ENCODE data around the gene PLPP3.
A peak's percentile ranks its signal among the peaks of the same experiment; 100 is the strongest.

PLPP3 gene

GRCh38 chr1:56478734-56479133 is 100.6 kb downstream of the PLPP3 start:
- H3K4me2 ChIP-seq (ENCODE audit: low read length, poor library complexity, severe bottlenecking): no peak overlapping the region
- no peak overlapping the region for H3K4ac ChIP-seq (ENCODE audit: low read depth in 1 of 2, low read length in 2 of 2)
- no peaks in the 10 kb centered on the region for H3K9me3 ChIP-seq (ENCODE audit: control insufficient read depth, low read length)
- H2AK5ac ChIP-seq (ENCODE audit: low read length, severe bottlenecking): no peak overlapping the region
- no peak overlapping the region for H4K91ac ChIP-seq (ENCODE audit: low read length)
- H3K27me3 ChIP-seq (ENCODE audit: control insufficient read depth in 1 of 2, insufficient read depth in 1 of 2, low read length in 2 of 2): no peaks in the 10 kb centered on the region
- no peaks in the 10 kb centered on the region for H3K36me3 ChIP-seq (ENCODE audit: control insufficient read depth in 1 of 2, insufficient read depth in 2 of 2, low read depth in 1 of 2, low read length in 2 of 2)
- H4K8ac ChIP-seq (ENCODE audit: low read length): no peak overlapping the region
- no peak overlapping the region for H3K4me3 ChIP-seq (ENCODE audit: insufficient read depth in 1 of 2, low read depth in 1 of 2, low read length in 2 of 2)
- H3K4me1 ChIP-seq (ENCODE audit: control insufficient read depth, insufficient read depth, low read depth, low read length): peaks cover 12% of the 10 kb centered on the region
- no peak for DNase-seq
- H2BK120ac ChIP-seq (ENCODE audit: low read depth, low read length): no peak overlapping the region
- no peak overlapping the region for H3K23ac ChIP-seq (ENCODE audit: low read length in 2 of 2)
- H2BK5ac ChIP-seq (ENCODE audit: low read depth, low read length, poor library complexity, severe bottlenecking): no peak overlapping the region
- no peak overlapping the region for H2BK12ac ChIP-seq (ENCODE audit: low read length in 2 of 2)
- H3K18ac ChIP-seq (ENCODE audit: low read depth in 1 of 2, low read length in 2 of 2): no peak overlapping the region
- no peak overlapping the region for H2BK15ac ChIP-seq (ENCODE audit: low read depth, poor library complexity, severe bottlenecking)
- H2AFZ ChIP-seq (ENCODE audit: low read depth, low read length): no peak overlapping the region
- no peaks in the 10 kb centered on the region for H3K79me1 ChIP-seq (replicated peaks; ENCODE audit: low read length, poor library complexity, severe bottlenecking)
- H3K14ac ChIP-seq (ENCODE audit: low read length in 2 of 2): no peak overlapping the region
- 87% methylated on average over 7 of the region's 7 CpGs for WGBS
- no peak overlapping the region for H3K9ac ChIP-seq (ENCODE audit: low read length)
- H3K27ac ChIP-seq (ENCODE audit: low read length, poor library complexity, severe bottlenecking): no peak overlapping the region

- Histone ChIP-seq H2AK5ac (ENCODE audit: low read length, severe bottlenecking) (no peak overlapping the region), H3K27me3 (ENCODE audit: control insufficient read depth in 1 of 2, insufficient read depth in 1 of 2, low read length in 2 of 2) (no peaks in the 10 kb centered on the region)
Observed at GRCh38 chr1:56477164-56478111, 101.9 kb downstream of the PLPP3 start.

GRCh38 chr1:56473582-56474270 is 105.6 kb downstream of the PLPP3 start:
- 96% methylated on average over 3 of the region's 3 CpGs for WGBS

More at GRCh38 chr1:56477164-56478111, 101.9 kb downstream of the PLPP3 start:
- no peaks in the 10 kb centered on the region for H3K9me3 ChIP-seq (ENCODE audit: control insufficient read depth, low read length)
- peak overlapping the region; percentile 63 to 76 for H3K4me3 ChIP-seq (ENCODE audit: insufficient read depth in 1 of 2, low read depth in 1 of 2, low read length in 2 of 2)
- H3K14ac ChIP-seq (ENCODE audit: low read length in 2 of 2): peak overlapping the region in 1 of 2 experiments; percentile 64
- peak overlapping the region; percentile 43 to 54 for H3K4ac ChIP-seq (ENCODE audit: low read depth in 1 of 2, low read length in 2 of 2)
- H4K91ac ChIP-seq (ENCODE audit: low read length): no peak overlapping the region
- H2AFZ ChIP-seq (ENCODE audit: low read depth, low read length): peak overlapping the region; percentile 78
- peak overlapping the region; percentile 6 for H2BK120ac ChIP-seq (ENCODE audit: low read depth, low read length)
- H3K36me3 ChIP-seq (ENCODE audit: control insufficient read depth in 1 of 2, insufficient read depth in 2 of 2, low read depth in 1 of 2, low read length in 2 of 2): no peaks in the 10 kb centered on the region
- peaks cover 12% of the 10 kb centered on the region for H3K4me1 ChIP-seq (ENCODE audit: control insufficient read depth, insufficient read depth, low read depth, low read length)
- H2BK15ac ChIP-seq (ENCODE audit: low read depth, poor library complexity, severe bottlenecking): peak overlapping the region; percentile 79
- H3K9ac ChIP-seq (ENCODE audit: low read length): peak overlapping the region; percentile 89
- DNase-seq: peak; percentile 34
- no peaks in the 10 kb centered on the region for H3K79me1 ChIP-seq (replicated peaks; ENCODE audit: low read length, poor library complexity, severe bottlenecking)
- peak overlapping the region; percentile 88 for H2BK5ac ChIP-seq (ENCODE audit: low read depth, low read length, poor library complexity, severe bottlenecking)
- H4K8ac ChIP-seq (ENCODE audit: low read length): peak overlapping the region; percentile 59
- H3K27ac ChIP-seq (ENCODE audit: low read length, poor library complexity, severe bottlenecking): peak overlapping the region; percentile 35
- H3K18ac ChIP-seq (ENCODE audit: low read depth in 1 of 2, low read length in 2 of 2): peak overlapping the region; percentile 81 to 93
- 9% methylated on average over 54 of the region's 62 CpGs for WGBS
- H2BK12ac ChIP-seq (ENCODE audit: low read length in 2 of 2): no peak overlapping the region
- H3K4me2 ChIP-seq (ENCODE audit: low read length, poor library complexity, severe bottlenecking): peak overlapping the region; percentile 96
- H3K23ac ChIP-seq (ENCODE audit: low read length in 2 of 2): peak overlapping the region in 1 of 2 experiments; percentile 25

GRCh38 chr1:56472860-56473259 is 106.5 kb downstream of the PLPP3 start:
- Histone ChIP-seq H2BK120ac (ENCODE audit: low read depth, low read length) (no peak overlapping the region), H3K9ac (ENCODE audit: low read length) (no peak overlapping the region), H2BK5ac (ENCODE audit: low read depth, low read length, poor library complexity, severe bottlenecking) (no peak overlapping the region)

More at GRCh38 chr1:56473582-56474270, 105.6 kb downstream of the PLPP3 start:
- no peaks in the 10 kb centered on the region for H3K36me3 ChIP-seq (ENCODE audit: control insufficient read depth in 1 of 2, insufficient read depth in 2 of 2, low read depth in 1 of 2, low read length in 2 of 2)
- H3K79me1 ChIP-seq (replicated peaks; ENCODE audit: low read length, poor library complexity, severe bottlenecking): no peaks in the 10 kb centered on the region
- no peak overlapping the region for H4K8ac ChIP-seq (ENCODE audit: low read length)
- DNase-seq: no peak
- no peak overlapping the region for H2AK5ac ChIP-seq (ENCODE audit: low read length, severe bottlenecking)
- no peak overlapping the region for H3K4ac ChIP-seq (ENCODE audit: low read depth in 1 of 2, low read length in 2 of 2)
- H2BK120ac ChIP-seq (ENCODE audit: low read depth, low read length): no peak overlapping the region
- no peak overlapping the region for H2BK15ac ChIP-seq (ENCODE audit: low read depth, poor library complexity, severe bottlenecking)
- H3K14ac ChIP-seq (ENCODE audit: low read length in 2 of 2): no peak overlapping the region
- no peak overlapping the region for H3K4me2 ChIP-seq (ENCODE audit: low read length, poor library complexity, severe bottlenecking)
- H3K4me1 ChIP-seq (ENCODE audit: control insufficient read depth, insufficient read depth, low read depth, low read length): peaks cover 12% of the 10 kb centered on the region
- no peak overlapping the region for H2BK5ac ChIP-seq (ENCODE audit: low read depth, low read length, poor library complexity, severe bottlenecking)
- H2BK12ac ChIP-seq (ENCODE audit: low read length in 2 of 2): no peak overlapping the region
- H3K18ac ChIP-seq (ENCODE audit: low read depth in 1 of 2, low read length in 2 of 2): no peak overlapping the region
- H3K23ac ChIP-seq (ENCODE audit: low read length in 2 of 2): no peak overlapping the region
- no peaks in the 10 kb centered on the region for H3K27me3 ChIP-seq (ENCODE audit: control insufficient read depth in 1 of 2, insufficient read depth in 1 of 2, low read length in 2 of 2)
- no peak overlapping the region for H4K91ac ChIP-seq (ENCODE audit: low read length)
- H3K9me3 ChIP-seq (ENCODE audit: control insufficient read depth, low read length): no peaks in the 10 kb centered on the region
- H3K9ac ChIP-seq (ENCODE audit: low read length): no peak overlapping the region
- peak overlapping the region in 1 of 2 experiments; percentile 4 for H3K4me3 ChIP-seq (ENCODE audit: insufficient read depth in 1 of 2, low read depth in 1 of 2, low read length in 2 of 2)
- H3K27ac ChIP-seq (ENCODE audit: low read length, poor library complexity, severe bottlenecking): no peak overlapping the region
- no peak overlapping the region for H2AFZ ChIP-seq (ENCODE audit: low read depth, low read length)

More at GRCh38 chr1:56472860-56473259, 106.5 kb downstream of the PLPP3 start:
- 95% methylated on average over 2 of the region's 3 CpGs for WGBS
- no peak overlapping the region for H3K4ac ChIP-seq (ENCODE audit: low read depth in 1 of 2, low read length in 2 of 2)
- no peak overlapping the region for H3K4me3 ChIP-seq (ENCODE audit: insufficient read depth in 1 of 2, low read depth in 1 of 2, low read length in 2 of 2)
- no peak overlapping the region for H2AFZ ChIP-seq (ENCODE audit: low read depth, low read length)
- no peaks in the 10 kb centered on the region for H3K36me3 ChIP-seq (ENCODE audit: control insufficient read depth in 1 of 2, insufficient read depth in 2 of 2, low read depth in 1 of 2, low read length in 2 of 2)
- H2AK5ac ChIP-seq (ENCODE audit: low read length, severe bottlenecking): no peak overlapping the region
- H3K27ac ChIP-seq (ENCODE audit: low read length, poor library complexity, severe bottlenecking): no peak overlapping the region
- no peak for DNase-seq
- no peak overlapping the region for H2BK12ac ChIP-seq (ENCODE audit: low read length in 2 of 2)
- no peak overlapping the region for H4K8ac ChIP-seq (ENCODE audit: low read length)
- no peaks in the 10 kb centered on the region for H3K79me1 ChIP-seq (replicated peaks; ENCODE audit: low read length, poor library complexity, severe bottlenecking)
- H3K27me3 ChIP-seq (ENCODE audit: control insufficient read depth in 1 of 2, insufficient read depth in 1 of 2, low read length in 2 of 2): no peaks in the 10 kb centered on the region
- H4K91ac ChIP-seq (ENCODE audit: low read length): no peak overlapping the region
- no peak overlapping the region for H3K18ac ChIP-seq (ENCODE audit: low read depth in 1 of 2, low read length in 2 of 2)
- H3K14ac ChIP-seq (ENCODE audit: low read length in 2 of 2): no peak overlapping the region
- no peaks in the 10 kb centered on the region for H3K9me3 ChIP-seq (ENCODE audit: control insufficient read depth, low read length)
- H2BK15ac ChIP-seq (ENCODE audit: low read depth, poor library complexity, severe bottlenecking): no peak overlapping the region
- peaks cover 10% of the 10 kb centered on the region for H3K4me1 ChIP-seq (ENCODE audit: control insufficient read depth, insufficient read depth, low read depth, low read length)
- no peak overlapping the region for H3K23ac ChIP-seq (ENCODE audit: low read length in 2 of 2)
- no peak overlapping the region for H3K4me2 ChIP-seq (ENCODE audit: low read length, poor library complexity, severe bottlenecking)

Data from mesenchymal stem cell (in vitro differentiated cells and primary cell).